HG02852 (cell line): ENCODE results near the gene CDC42SE2.

Experiments used
- ATAC-seq: cut with Tn5 transposase; IDR thresholded peaks from one replicate; pipeline ENCODE4 v1.9.1; 2021; ENCODE audit warnings: mild to moderate bottlenecking, moderate library complexity; ENCODE audit not compliant: unreplicated experiment

Gene CDC42SE2

DNA sequence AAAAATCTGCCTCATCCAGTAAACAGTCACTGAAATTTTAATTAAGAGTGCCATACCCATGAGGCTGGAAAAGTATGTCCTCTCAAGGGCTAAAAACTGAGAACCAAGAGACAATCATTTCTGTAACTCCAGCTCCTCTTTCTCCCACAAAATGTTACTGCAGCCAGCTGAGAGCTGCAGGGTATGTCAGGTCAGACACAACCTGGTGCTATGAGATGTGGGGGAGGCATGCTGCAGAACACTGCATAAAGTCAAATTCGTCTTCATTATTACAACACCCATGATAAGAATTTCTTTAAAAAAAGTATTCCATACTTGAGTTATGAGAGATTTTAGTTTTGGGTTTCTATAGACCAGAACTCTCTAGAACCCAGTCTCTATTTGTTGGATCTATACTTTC, 162.2 kb downstream of the CDC42SE2 start:
- no peak for ATAC-seq

DNA sequence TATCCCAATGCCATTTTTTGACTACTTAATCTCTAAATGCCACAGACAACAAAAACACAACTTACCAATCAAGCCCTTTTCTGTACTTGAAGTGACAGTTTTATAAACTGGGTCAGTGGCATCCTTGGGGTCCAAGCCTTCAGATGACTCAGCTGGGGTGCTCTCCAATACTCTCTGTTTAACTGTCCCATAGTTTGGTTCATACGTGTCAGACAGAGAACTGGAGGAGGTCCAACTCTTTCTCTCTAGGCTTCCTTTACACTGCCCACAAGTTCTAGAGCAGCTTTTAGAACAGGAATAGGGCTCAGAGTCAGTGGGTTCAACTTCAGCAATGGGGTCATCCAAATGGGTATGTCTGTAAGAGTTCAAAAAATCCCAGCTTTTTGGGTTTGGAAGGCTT, 166.9 kb downstream of the CDC42SE2 start:
- ATAC-seq, result no peak

DNA sequence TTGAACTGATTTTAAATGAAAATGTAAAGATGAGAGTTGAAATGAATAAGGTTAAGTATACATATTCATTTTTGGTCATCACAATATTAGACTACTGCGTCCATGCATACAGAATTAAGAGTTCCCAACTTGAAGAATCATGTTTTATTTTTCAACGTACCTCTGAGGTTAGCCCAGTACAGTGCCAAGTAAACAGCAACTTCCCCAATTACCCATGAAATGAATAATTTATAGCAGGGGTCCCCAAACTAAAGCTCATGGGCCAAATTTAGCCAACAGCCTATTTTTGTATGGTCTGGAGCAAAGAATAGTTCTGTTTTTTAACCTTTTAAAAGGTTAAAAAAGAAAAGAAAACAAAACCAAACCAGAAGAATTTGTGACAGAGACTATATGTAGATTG, 167.9 kb downstream of the CDC42SE2 start:
- no peak for ATAC-seq

DNA sequence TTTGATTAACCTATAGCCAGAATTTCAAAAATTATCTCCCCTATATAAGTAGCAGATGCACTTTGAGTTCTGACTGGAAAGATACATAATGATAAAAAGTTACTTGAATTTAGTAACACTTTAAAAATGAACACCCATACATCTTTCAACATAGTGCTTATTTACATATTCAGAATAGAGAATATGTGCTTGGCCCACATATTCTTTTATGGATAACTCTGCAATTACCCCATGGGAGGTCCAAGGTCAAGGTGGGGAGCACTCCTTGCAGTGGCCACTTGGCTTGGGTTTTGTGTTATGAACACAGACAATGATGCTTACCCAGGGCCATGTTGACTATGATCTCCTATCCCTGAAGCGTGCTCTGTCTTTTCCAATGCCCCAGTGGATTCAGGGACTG, 169.3 kb downstream of the CDC42SE2 start:
- no peak for ATAC-seq

DNA sequence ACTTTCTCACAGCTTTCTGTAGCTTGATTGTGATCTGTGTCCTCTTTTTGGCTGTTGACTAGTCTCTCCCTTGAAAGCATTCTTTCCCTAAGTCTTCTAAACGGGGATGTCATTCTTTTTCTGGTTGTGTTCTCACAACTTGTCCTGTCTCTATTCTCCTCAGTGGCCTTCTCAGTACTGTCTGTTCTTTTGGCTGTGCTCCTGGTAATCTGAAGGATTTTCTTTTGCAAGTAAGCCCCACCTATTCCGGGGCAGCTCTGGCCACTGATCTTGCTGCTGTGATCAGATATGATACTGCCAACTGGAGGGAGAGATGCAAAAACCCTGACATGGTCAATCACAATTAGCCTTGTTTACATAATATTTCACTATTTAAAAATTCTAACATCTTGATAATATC, 172.2 kb downstream of the CDC42SE2 start:
- no peak for ATAC-seq

DNA sequence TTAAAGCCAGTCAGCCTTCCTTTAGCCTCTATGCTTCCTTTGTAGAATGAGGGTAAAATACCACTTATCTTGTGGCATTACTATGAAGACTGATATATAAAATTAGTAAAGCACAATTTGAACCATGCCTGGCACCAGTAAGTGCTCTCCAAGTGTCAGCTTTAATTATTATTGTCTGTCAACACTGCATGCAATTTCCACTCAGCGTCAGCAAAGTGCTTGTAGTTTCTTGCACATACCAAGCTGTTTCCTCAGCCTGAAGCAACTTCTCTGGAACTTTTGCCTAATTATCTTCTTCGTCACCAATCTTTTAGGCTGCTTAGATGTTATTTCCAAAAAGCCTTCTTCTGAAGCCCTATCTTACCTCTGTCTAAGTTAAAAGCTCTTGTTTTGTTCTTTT, 177.3 kb downstream of the CDC42SE2 start:
- ATAC-seq, result no peak
